GM18867 (cell line): ENCODE data around the gene CTCF.

Experiments used
- ATAC-seq: cut with Tn5 transposase; IDR thresholded peaks from one replicate; pipeline ENCODE4 v1.9.1; 2021; ENCODE audit warnings: mild to moderate bottlenecking, moderate library complexity; ENCODE audit not compliant: unreplicated experiment

CTCF gene

GRCh38 chr16:67594256-67594915, 32.1 kb downstream of the CTCF start:
- no peak for ATAC-seq

GRCh38 chr16:67594956-67595355, 32.6 kb downstream of the CTCF start:
- ATAC-seq: no peak

DNA sequence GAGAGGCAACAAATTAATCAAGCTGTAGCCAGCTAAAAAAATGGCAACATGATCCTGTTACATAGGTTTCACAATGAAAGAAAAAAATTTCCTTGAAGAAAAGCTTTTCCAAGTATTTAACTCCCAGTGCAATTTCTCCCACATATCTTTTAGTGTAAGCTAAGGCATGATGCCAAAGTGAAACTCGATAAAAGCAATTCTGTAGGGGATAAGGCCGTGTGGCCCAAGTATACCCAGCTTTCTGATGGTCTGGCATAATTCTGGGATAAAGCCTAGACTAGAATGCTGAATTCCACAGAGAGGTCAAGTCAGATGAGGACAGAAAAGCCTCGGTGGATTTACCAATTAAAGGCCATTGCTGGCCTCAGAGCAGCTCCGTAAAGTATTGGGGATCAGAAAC, 36.2 kb downstream of the CTCF start:
- ATAC-seq: no peak

DNA sequence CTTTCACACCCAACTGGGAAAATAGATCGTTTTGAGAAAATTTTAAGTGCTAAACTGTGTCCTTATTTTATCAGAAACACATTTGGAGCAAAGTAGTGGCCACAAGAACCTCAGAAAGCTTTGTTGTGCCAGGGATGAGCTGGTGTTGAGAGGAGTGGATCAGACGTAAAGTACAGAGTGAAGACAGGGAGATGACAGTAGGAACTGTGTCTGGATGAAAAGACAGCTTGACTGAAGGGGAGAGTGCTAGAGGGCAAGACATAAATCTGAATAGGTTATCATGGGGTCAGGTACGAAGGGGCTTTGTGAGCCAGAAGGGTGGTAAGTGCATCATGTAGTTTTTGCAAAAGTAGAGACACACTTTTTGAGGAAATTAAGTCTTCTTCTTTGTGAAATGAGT, 43.3 kb downstream of the CTCF start:
- ATAC-seq: no peak

DNA sequence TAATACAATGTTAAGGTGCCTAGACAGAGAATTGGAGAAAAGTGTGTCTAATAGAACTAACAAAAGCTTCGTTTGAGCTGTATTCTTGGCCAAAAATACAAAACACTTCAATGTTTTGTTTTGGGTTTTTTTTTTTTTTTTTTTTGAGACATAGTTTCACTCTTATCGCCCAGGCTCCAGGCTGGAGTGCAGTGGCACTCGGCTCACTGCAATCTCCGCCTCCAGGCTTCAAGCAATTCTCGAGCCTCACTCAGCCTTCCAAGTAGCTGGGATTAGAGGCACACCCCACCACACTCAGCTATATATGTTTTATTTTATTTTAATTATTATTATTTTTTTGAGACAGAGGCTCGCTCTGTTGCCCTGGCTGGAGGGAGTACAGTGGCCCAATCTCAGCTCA, 44.3 kb downstream of the CTCF start:
- ATAC-seq: no peak

DNA sequence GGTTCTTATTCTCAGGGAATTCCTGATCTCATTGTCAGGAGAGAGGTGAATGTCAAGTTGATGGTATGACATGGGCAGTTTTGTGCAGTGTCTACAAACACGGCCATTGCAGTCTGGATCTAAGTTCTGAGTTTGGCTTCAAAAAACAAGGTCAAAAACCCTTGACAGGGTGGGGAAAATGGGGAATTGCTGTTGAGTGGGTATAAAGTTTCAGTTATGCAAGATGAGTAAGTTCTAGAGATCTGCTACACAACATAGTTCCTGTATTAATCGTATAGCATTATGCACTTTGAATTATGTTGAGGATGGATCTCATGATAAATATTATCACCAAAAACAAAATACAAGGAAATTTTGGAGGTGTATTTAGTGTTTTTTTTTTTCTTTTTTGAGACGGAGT, 46.0 kb downstream of the CTCF start:
- ATAC-seq: no peak

GRCh38 chr16:67613808-67614207, 51.5 kb downstream of the CTCF start:
- no peak for ATAC-seq

DNA sequence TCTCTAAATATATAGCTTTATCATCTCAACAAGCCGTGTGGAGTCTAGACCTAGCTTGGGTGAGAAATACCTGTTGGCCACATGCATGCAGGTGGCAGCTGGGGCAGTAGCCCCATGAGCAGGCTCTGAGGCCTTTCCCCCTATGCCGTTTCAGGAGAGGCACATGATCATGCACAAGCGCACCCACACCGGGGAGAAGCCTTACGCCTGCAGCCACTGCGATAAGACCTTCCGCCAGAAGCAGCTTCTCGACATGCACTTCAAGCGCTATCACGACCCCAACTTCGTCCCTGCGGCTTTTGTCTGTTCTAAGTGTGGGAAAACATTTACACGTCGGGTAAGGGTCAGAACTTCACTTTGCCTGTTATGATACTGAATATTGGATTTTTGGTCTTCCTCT, 65.9 kb downstream of the CTCF start:
- ATAC-seq: no peak

GRCh38 chr16:67632415-67633172, 70.3 kb downstream of the CTCF start:
- no peak for ATAC-seq

GRCh38 chr16:67636713-67637112, 74.4 kb downstream of the CTCF start:
- ATAC-seq: no peak

GRCh38 chr16:67637625-67638024, 75.3 kb downstream of the CTCF start:
- no peak for ATAC-seq

DNA sequence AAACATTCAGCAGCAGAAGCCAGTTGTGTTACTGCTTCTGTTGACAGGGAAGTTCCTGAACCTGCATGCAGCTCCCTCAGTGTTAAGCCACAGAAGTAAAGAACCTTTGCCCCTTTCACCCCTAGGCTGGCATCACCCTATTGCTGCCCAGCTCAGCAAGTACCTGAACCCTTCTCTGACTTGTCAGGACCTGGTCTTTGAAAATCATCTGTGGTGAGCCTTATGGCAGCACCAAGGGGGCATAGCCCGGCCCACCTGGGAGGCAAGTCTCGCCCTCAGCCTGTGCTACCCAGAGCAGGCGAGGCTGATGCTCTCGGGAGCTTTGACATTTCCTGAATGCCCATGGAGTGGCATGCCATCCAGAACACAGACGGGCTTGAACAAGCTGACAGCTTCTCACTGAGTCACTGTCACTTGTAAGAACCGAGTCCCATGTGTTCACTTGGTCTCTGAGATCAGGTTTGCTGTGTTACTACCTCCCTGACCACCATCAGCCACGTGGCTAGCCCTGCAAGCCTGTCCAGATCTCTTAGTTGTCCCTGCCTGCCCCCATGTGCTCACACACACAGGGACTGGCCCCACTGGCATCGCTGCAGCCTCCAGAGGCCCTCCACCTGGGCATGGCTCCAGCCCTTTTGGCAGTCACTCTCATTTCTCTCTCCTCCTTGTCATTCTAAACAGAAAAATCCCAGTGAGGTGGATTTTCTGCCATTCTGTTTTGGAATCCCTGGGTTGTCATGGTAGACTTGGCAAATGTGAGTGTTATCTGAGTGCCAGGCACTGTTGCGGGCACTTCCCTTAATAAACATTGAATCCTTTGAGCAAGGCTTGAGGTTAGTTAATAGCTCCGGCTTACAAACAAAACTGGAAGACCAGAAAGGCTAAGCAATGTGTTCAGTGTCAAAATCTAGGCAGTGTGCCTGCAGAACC, 79.7 kb downstream of the CTCF start:
- no peak for ATAC-seq

- no peak for ATAC-seq
Observed at GRCh38 chr16:67644038-67644437, 81.7 kb downstream of the CTCF start.

DNA sequence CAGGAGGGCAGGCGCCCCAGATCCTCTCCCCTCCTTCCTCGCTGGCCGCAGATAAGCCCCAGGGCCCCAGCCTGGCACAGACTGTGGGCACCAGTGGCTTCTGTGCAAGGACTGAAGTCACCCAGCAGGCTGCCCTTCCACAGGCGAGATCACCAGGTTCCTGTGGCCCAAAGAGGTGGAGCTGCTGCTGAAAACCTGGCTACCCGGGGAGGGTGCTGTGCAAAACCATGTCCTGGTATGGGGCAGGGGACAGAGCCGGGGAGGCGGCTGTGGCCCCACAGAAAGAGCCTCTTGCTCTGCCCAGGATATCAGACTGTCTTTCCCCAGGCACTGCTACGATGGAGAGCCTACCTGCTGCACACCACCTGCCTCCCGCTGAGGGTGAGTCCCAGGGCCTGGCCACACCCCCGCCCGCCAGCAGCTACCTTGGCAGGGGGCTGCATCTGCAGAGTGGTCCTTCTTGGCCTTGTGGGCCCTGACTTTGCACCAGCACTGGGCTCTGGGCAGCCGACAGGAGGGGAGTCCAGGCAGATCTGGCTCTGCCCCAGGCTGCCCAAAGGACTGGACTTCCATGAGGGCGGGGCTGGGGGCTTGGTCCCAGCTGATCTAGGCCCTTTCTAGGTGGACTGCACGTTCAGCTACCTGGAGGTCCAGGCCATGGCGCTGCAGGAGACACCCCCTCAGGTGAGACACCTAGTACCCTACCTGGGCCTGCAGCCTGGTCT, 83.2 kb downstream of the CTCF start:
- ATAC-seq: no peak

GRCh38 chr16:67647111-67647651, 84.9 kb downstream of the CTCF start:
- no peak for ATAC-seq

DNA sequence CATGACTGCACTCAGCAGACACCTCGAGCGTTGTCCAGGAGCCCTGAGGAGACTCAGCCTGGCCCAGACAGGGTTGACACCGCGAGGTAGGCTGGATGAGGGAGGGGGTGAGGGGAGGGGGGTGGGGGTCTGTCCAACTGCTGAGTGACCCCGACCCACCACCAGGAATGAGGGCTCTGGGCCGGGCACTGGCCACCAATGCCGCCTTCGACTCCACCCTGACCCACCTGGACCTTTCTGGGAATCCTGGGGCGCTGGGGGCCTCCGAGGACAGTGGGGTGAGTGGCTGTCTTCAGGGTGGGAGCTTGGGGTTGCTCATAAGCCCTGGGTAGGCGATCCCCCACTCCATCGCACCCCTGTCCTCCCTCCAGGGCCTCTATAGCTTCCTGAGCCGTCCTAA, 85.4 kb downstream of the CTCF start:
- no peak for ATAC-seq

- ATAC-seq: no peak
Observed at GRCh38 chr16:67648088-67648763, 85.9 kb downstream of the CTCF start.

DNA sequence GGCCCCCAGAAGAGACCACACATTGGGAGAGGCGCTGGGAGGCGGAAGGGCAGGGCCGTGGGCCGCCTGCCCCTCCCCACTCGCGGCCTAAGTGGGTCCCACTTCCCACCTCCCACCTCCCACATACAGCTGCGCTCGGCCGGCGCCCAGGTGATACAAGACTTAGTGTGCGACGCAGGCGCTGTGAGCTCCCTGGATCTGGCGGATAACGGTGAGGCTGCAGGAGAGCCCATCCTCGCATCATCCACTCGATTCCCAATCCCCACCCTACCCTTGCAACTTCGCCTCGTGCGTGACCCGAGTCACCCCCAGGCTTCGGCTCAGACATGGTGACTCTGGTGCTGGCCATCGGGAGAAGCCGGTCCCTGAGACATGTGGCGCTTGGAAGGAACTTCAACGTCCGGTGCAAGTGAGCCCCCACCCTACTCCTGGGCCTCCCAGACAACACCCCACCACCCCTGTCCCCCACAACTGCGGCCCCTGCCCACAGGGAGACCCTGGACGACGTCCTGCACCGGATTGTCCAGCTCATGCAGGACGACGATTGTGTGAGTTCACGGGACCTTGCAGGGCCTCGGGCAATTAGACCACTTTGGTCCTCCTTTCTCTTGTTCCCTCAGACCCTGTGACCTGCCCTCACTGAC, 86.6 kb downstream of the CTCF start:
- no peak for ATAC-seq

DNA sequence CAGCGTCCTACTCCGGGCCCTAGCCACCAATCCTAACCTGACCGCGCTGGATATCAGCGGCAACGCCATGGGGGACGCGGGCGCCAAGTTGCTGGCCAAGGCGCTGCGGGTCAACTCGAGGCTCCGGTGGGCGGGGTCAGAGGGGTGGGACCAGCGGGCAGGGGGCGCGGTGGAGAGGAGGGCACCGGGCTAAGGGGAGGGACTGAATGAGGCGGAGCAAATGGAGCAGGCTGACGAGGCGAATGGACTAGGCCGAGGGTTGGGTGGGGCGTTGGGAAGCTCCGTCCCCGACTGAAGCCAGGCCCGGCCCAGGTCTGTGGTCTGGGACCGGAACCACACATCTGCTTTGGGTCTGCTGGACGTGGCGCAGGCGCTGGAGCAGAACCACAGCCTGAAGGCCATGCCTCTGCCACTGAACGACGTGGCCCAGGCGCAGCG, 87.2 kb downstream of the CTCF start:
- no peak for ATAC-seq

GRCh38 chr16:67650023-67650422, 87.7 kb downstream of the CTCF start:
- ATAC-seq: no peak
